ENCODE results near the gene KRT10.
"Not testable (repeated sequence)": the region's sequence is repeated elsewhere in the genome, so short reads cannot be mapped to it uniquely, and the experiment has no call there.

The KRT10 gene

DNA sequence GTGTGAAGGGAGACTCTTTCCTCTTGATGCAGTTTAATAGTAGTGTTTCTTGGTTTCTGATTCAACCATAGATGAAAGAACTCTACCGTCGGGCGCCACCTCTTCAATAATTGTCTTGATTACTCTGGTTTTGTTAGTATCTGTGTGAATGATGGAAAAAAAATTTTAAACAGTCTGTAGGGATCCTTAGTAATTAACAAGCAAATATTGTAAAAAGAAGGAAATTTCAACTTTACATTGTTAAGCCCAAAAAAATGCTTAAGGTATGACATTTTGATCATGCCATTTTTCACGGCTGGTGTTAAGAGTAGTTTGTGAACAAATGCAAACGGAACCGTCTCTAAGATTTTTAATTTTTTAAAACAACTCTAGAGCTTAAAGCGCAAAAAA is 4.1 kb downstream of the KRT10 start:
- H3K4me3 ChIP-seq (ENCODE audit: low read depth, low read length) = peak overlapping the region; percentile 58
- no peak for DNase-seq (ENCODE audit: low read depth)
- in situ Hi-C loops (cut with HindIII; ENCODE audit: low sequenced_read_pairs) = no loop called here
- TF ChIP-seq, protein P1, sequence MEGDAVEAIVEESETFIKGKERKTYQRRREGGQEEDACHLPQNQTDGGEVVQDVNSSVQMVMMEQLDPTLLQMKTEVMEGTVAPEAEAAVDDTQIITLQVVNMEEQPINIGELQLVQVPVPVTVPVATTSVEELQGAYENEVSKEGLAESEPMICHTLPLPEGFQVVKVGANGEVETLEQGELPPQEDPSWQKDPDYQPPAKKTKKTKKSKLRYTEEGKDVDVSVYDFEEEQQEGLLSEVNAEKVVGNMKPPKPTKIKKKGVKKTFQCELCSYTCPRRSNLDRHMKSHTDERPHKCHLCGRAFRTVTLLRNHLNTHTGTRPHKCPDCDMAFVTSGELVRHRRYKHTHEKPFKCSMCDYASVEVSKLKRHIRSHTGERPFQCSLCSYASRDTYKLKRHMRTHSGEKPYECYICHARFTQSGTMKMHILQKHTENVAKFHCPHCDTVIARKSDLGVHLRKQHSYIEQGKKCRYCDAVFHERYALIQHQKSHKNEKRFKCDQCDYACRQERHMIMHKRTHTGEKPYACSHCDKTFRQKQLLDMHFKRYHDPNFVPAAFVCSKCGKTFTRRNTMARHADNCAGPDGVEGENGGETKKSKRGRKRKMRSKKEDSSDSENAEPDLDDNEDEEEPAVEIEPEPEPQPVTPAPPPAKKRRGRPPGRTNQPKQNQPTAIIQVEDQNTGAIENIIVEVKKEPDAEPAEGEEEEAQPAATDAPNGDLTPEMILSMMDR (IDR thresholded peaks at IDR 0.05; ENCODE audit: low read depth, low read length, missing control alignments) = no peak

DNA sequence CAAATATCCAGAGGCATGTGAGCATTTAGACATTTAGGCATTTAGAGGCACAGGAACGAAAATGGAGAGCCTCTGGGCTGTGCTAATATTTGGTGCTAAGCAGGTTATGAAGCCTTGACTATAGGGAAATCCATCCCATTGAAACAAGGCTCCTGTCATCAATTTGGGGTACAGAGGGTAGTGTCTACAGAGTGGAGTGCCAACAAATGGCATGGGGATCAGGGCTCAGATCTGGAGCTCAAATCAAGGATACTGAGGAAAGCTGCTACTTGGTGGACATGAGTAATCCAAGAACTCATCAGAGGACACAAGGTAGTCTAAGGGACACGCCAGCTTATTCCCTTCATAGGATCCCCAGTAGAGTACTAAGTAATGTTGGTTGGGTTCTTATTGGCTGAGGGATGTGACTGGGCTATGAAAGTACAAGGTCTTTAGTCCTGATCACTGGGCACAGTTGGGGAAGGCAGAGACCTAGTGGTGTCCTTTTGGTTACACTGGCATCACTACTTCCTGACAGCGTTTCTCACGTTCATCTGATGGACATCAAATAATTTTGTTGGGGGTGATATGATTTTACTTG is 5.2 kb downstream of the KRT10 start:
- in situ Hi-C loops (cut with HindIII; ENCODE audit: low sequenced_read_pairs) = no loop called here

DNA sequence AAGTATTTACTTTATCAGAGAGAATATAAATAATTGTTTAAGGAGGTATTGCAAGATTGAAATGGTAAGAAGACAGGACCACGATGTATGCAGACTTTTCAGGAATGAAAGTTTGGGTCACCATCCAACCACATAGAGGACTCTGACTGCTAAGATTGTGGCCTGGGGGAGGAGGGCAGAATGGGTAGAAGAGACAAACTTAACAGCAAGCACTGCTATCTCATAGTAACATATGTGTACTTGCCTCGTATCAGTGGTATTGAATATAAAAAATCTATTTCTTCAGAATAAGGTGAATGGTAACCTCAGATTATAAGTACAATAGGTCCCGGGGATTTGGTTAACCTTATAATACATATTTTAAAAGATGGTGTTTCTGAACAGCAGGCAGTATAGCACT is 5.8 kb downstream of the KRT10 start:
- DNase-seq (ENCODE audit: low read depth) = no peak
- in situ Hi-C loops (cut with HindIII; ENCODE audit: low sequenced_read_pairs) = no loop called here
- TF ChIP-seq, protein P1 (IDR thresholded peaks at IDR 0.05; ENCODE audit: low read depth, low read length, missing control alignments) = no peak
- H3K4me3 ChIP-seq (ENCODE audit: low read depth, low read length) = no peak overlapping the region

More for the DNA sequence above, 5.2 kb downstream of the KRT10 start:
- DNase-seq (ENCODE audit: low read depth) = no peak
- TF ChIP-seq, protein P1 (IDR thresholded peaks at IDR 0.05; ENCODE audit: low read depth, low read length, missing control alignments) = no peak
- H3K4me3 ChIP-seq (ENCODE audit: low read depth, low read length) = no peak overlapping the region

DNA sequence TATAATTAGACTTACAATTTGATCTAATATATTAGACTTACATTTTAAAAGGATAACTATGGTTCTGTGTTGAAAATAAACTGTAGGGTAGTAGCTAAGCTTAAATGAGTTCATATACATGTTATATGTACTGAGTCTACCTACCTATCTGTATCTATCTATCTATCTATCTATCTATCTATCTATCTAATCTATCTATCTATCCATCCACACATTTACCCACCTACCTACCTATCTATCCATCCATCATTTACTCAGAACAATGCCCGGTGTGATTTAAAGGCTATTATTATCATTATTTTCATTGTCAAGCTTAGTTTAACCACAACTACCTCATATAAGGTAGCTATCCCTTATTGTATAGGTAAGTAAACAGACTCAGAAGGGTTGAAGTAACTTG is 7.0 kb downstream of the KRT10 start:
- TF ChIP-seq, protein P1 (IDR thresholded peaks at IDR 0.05; ENCODE audit: low read depth, low read length, missing control alignments) = no peak
- H3K4me3 ChIP-seq (ENCODE audit: low read depth, low read length) = no peak overlapping the region
- no peak for DNase-seq (ENCODE audit: low read depth)
- in situ Hi-C loops (cut with HindIII; ENCODE audit: low sequenced_read_pairs) = no loop called here

DNA sequence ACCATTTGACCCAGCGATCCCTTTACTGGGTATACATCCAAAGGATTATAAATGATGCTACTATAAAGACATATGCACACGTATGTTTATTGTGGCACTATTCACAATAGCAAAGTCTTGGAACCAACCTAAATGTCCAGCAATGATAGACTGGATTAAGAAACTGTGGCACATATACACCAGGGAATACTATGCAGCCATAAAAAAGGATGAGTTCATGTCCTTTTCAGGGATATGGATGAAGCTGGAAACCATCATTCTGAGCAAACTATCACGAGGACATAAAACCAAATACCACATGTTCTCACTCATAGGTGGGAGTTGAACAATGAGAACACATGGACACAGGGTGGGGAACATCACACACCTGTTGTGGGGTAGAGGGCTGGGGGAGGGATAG is 7.8 kb downstream of the KRT10 start:
- DNase-seq (ENCODE audit: low read depth); H3K4me3 ChIP-seq (ENCODE audit: low read depth, low read length); in situ Hi-C loops (cut with HindIII; ENCODE audit: low sequenced_read_pairs): not testable (repeated sequence)

DNA sequence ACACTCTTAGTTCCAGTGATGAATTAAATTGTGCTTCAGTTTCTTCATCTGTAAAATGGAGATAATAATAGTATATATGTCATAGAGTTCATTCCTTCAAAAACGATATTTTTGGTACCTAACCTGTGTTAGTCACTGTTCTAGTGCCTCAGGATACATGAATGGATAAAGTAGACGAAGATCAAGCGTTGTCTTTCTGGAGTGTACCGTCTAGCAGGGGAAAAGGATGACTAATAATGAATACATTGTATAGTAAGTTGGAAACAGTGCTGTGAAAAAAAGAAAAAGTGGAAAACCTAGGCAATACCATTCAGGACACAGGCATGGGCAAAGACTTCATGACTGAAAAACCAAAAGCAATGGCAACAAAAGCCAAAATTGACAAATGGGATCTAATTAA is 8.6 kb downstream of the KRT10 start:
- DNase-seq (ENCODE audit: low read depth) = no peak
- in situ Hi-C loops (cut with HindIII; ENCODE audit: low sequenced_read_pairs) = no loop called here
- no peak overlapping the region for H3K4me3 ChIP-seq (ENCODE audit: low read depth, low read length)
- TF ChIP-seq, protein P1 (IDR thresholded peaks at IDR 0.05; ENCODE audit: low read depth, low read length, missing control alignments) = no peak

DNA sequence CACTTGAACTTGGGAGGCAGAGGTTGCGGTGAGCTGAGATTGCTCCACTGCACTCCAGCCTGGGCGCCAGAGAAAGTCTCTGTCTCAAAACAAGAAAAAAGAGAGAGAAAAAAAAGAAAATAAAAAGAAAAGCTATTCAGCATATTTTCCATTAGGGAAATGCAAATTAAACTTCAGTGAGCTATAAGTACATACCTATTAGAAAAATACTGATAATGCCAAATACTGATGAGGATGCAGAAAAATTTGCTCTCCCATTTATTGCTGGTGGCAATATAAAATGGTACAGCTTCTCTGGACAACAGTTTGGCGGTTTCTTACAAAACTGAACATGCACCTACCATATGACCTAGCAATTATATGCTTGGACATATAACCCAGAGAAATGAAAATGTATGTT is 9.8 kb downstream of the KRT10 start:
- in situ Hi-C loops (cut with HindIII; ENCODE audit: low sequenced_read_pairs) = no loop called here
- H3K4me3 ChIP-seq (ENCODE audit: low read depth, low read length) = no peak overlapping the region
- TF ChIP-seq, protein P1 (IDR thresholded peaks at IDR 0.05; ENCODE audit: low read depth, low read length, missing control alignments) = no peak
- no peak for DNase-seq (ENCODE audit: low read depth)

All from astrocyte of the cerebellum (primary cell).